H9 (cell line): ENCODE data around the gene TEX52. TPM values are rescaled to one million over a fixed set of nuclear protein-coding genes. Genes with fewer than 3 reads are reported as not detected.
"Not testable (repeated sequence)": the region's sequence is repeated elsewhere in the genome, so short reads cannot be mapped to it uniquely, and the experiment has no call there.

Experiments
- DNase-seq: peaks from one replicate; pipeline ENCODE4 v3.0.0-alpha.2; 2017
- H2AFZ ChIP-seq: one replicate; pipeline ENCODE4 v1.6.1; 2013; ENCODE audit warnings: mild to moderate bottlenecking, low read length, control low read depth, moderate library complexity
- H2AK5ac ChIP-seq: 2 replicates; pipeline ENCODE4 v1.6.1; 2013; ENCODE audit warnings: low read length, control low read depth, mixed read lengths; ENCODE audit not compliant: insufficient read length
- H2BK120ac ChIP-seq: one replicate; pipeline ENCODE4 v1.6.1; 2013; ENCODE audit warnings: low read depth, mild to moderate bottlenecking, low read length, control low read depth, inconsistent platforms; ENCODE audit not compliant: poor library complexity, severe bottlenecking
- H2BK12ac ChIP-seq: 2 replicates; pipeline ENCODE4 v1.6.1; 2013; ENCODE audit warnings: low read length, control low read depth, mixed read lengths, low read depth; ENCODE audit not compliant: insufficient read length
- H2BK15ac ChIP-seq: 2 replicates; pipeline ENCODE4 v1.6.1; 2013; ENCODE audit warnings: low read depth, low read length, control low read depth
- H2BK20ac ChIP-seq: one replicate; pipeline ENCODE4 v1.6.1; 2013; ENCODE audit warnings: low read depth, mild to moderate bottlenecking, low read length, control low read depth, inconsistent platforms; ENCODE audit not compliant: poor library complexity, severe bottlenecking
- H2BK5ac ChIP-seq: 2 replicates; pipeline ENCODE4 v1.6.1; 2013; ENCODE audit warnings: low read length, control low read depth, mixed read lengths; ENCODE audit not compliant: insufficient read length
- H3K14ac ChIP-seq: 2 replicates; pipeline ENCODE4 v1.6.1; 2013; ENCODE audit warnings: low read length, control low read depth; ENCODE audit not compliant: insufficient read depth
- H3K18ac ChIP-seq: 2 replicates; pipeline ENCODE4 v1.6.1; 2013; ENCODE audit warnings: low read depth, mild to moderate bottlenecking, mixed read lengths, low read length, control low read depth; ENCODE audit not compliant: insufficient read length
- H3K23ac ChIP-seq: 2 replicates; pipeline ENCODE4 v1.6.1; 2013; ENCODE audit warnings: low read length, control low read depth, mixed read lengths, low read depth; ENCODE audit not compliant: insufficient read length
- H3K23me2 ChIP-seq: 2 replicates; pipeline ENCODE4 v1.6.1; 2013; ENCODE audit warnings: low read depth, mild to moderate bottlenecking, mixed read lengths, low read length, control low read depth; ENCODE audit not compliant: insufficient read length, poor library complexity, severe bottlenecking
- H3K27ac ChIP-seq: 2 replicates; pipeline ENCODE4 v1.5.1; 2013; ENCODE audit warnings: low read length, control low read depth, mixed read lengths, low read depth; ENCODE audit not compliant: insufficient read length
- H3K27me3 ChIP-seq: 2 replicates; pipeline ENCODE4 v1.6.1; 2013; ENCODE audit warnings: low read length, control low read depth, inconsistent platforms; ENCODE audit not compliant: insufficient read depth
- H3K4ac ChIP-seq: 2 replicates; pipeline ENCODE4 v1.6.1; 2013; ENCODE audit warnings: low read depth, mild to moderate bottlenecking, control low read depth, inconsistent platforms, low read length, moderate library complexity
- H3K4me1 ChIP-seq: 2 replicates; pipeline ENCODE4 v1.6.1; 2013; ENCODE audit warnings: low read length, control low read depth, inconsistent platforms; ENCODE audit not compliant: insufficient read depth
- H3K4me2 ChIP-seq: 2 replicates; pipeline ENCODE4 v1.6.1; 2013; ENCODE audit warnings: low read length, control low read depth, mixed read lengths; ENCODE audit not compliant: insufficient read length, insufficient read depth
- H3K56ac ChIP-seq: 2 replicates; pipeline ENCODE4 v1.6.1; 2013; ENCODE audit warnings: low read depth, mild to moderate bottlenecking, mixed read lengths, low read length, control low read depth; ENCODE audit not compliant: insufficient read length
- H3K79me1 ChIP-seq: 2 replicates; pipeline ENCODE4 v1.6.1; 2013; ENCODE audit warnings: low read depth, mild to moderate bottlenecking, moderate library complexity, low read length, control low read depth, inconsistent platforms; ENCODE audit not compliant: insufficient read depth, poor library complexity, severe bottlenecking
- H3K79me2 ChIP-seq: 2 replicates; pipeline ENCODE4 v1.6.1; 2013; ENCODE audit warnings: low read length, control low read depth, inconsistent platforms; ENCODE audit not compliant: insufficient read depth
- H3K9ac ChIP-seq: 2 replicates; pipeline ENCODE4 v1.6.1; 2013; ENCODE audit warnings: low read length, control low read depth, mixed read lengths; ENCODE audit not compliant: insufficient read length; ENCODE audit errors: extremely low read depth
- H3K9me3 ChIP-seq: one replicate; pipeline ENCODE4 v1.6.1; 2013; ENCODE audit warnings: low read depth, low read length, inconsistent platforms; ENCODE audit not compliant: control insufficient read depth
- H3T11ph ChIP-seq: one replicate; pipeline ENCODE4 v1.6.1; 2013; ENCODE audit warnings: mild to moderate bottlenecking, low read length, control low read depth, inconsistent platforms
- H4K20me1 ChIP-seq: one replicate; pipeline ENCODE4 v1.6.1; 2013; ENCODE audit not compliant: control insufficient read depth, insufficient read length, insufficient read depth
- H4K5ac ChIP-seq: 2 replicates; pipeline ENCODE4 v1.6.1; 2013; ENCODE audit warnings: low read depth, mild to moderate bottlenecking, mixed read lengths, low read length, control low read depth; ENCODE audit not compliant: insufficient read length
- H4K8ac ChIP-seq: replicated peaks from 2 replicates; pipeline ENCODE4 v1.6.1; 2013; ENCODE audit warnings: low read length, control low read depth, mixed read lengths, low read depth; ENCODE audit not compliant: insufficient read length
- H4K91ac ChIP-seq: 2 replicates; pipeline ENCODE4 v1.6.1; 2013; ENCODE audit warnings: low read depth, mild to moderate bottlenecking, moderate library complexity, mixed read lengths, low read length, control low read depth; ENCODE audit not compliant: insufficient read length
- H3K27ac Mint-ChIP-seq, 3 experiments: 2 replicates in 2 of 3; 3 replicates in 1 of 3; pipeline ENCODE4 v1.8.0; 2020 to 2021; ENCODE audit warnings: mixed read lengths in 3 of 3, mild to moderate bottlenecking in 1 of 3, moderate library complexity in 1 of 3
- H3K27me3 Mint-ChIP-seq: 2 replicates; pipeline ENCODE4 v1.8.0; 2021; ENCODE audit warnings: low read depth, mild to moderate bottlenecking, moderate library complexity, mixed read lengths
- H3K36me3 Mint-ChIP-seq, 3 experiments: 2 replicates in 2 of 3; 3 replicates in 1 of 3; pipeline ENCODE4 v1.8.0; 2020 to 2021; ENCODE audit warnings: low read depth in 3 of 3, mixed read lengths in 3 of 3; ENCODE audit not compliant: insufficient read depth in 1 of 3
- H3K4me1 Mint-ChIP-seq, 2 experiments: 2 replicates each; pipeline ENCODE4 v1.8.0; 2020; ENCODE audit warnings: mixed read lengths in 2 of 2
- H3K4me3 Mint-ChIP-seq, 2 experiments: 2 replicates in 1 of 2; 3 replicates in 1 of 2; pipeline ENCODE4 v1.8.0; 2020 to 2021; ENCODE audit warnings: mild to moderate bottlenecking in 2 of 2, mixed read lengths in 2 of 2, moderate library complexity in 1 of 2
- H3K9me3 Mint-ChIP-seq, 2 experiments: 2 replicates in 1 of 2; 3 replicates in 1 of 2; pipeline ENCODE4 v1.8.0; 2020; ENCODE audit warnings: mild to moderate bottlenecking in 2 of 2, mixed read lengths in 2 of 2, moderate library complexity in 1 of 2
- CTCF ChIP-seq: fragments of 200-600 bp; sonication (generic); conservative IDR thresholded peaks from 3 replicates; pipeline ENCODE4 v1.8.0; 2021; ENCODE audit warnings: antibody characterized with exemption, mild to moderate bottlenecking
- WGBS: extraction: QIAGEN DNeasy Blood & Tissue Kit; methylation state at CpG from one replicate; pipeline ENCODE4 v1.1.7; 2013; ENCODE audit warnings: missing lambda C conversion rate, low lambda C conversion rate, mixed read lengths; ENCODE audit not compliant: insufficient read length; ENCODE audit errors: extremely low coverage; 5-methylcytosine and 5-hydroxymethylcytosine counted together
- total RNA-seq: library from RNA; stranded (reverse); gene quantifications from 2 replicates; pipeline ENCODE4 v1.2.1, GENCODE V29; 2021

TEX52 gene
- total RNA-seq, 1 experiment from 2014 or later = 0.20 TPM

DNA sequence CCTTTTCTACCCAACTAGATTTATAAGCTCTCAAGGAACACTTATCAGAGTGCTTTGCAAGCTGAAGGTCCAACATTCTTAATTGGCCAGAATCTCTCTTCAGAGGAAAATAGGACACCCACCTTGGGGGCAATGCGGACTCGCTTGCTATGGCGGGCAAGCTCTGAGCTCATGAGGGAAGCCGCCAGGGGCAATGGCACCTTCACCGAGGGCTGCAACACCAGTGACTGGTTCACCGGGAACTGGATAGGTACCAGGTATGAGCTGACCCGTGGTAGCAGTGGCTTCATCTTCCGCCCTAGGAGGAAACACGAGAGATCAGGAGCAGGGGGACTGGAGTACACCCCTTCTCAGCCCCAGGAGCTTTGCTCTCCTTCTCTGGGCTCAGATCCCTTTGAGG lies 7.4 kb upstream of the TEX52 start:
- H3K9ac ChIP-seq = no peak overlapping the region
- H3K9me3 Mint-ChIP-seq = no peaks in the 10 kb centered on the region
- no CpG with 5 or more reads among the region's 9 CpGs for WGBS

GRCh38 chr12:2863402-2863801 lies 6.6 kb upstream of the TEX52 start:
- H3K4me3 Mint-ChIP-seq, H4K5ac ChIP-seq, H3T11ph ChIP-seq, H2BK12ac ChIP-seq, H3K23me2 ChIP-seq, H2BK20ac ChIP-seq, H3K27ac ChIP-seq, H2BK5ac ChIP-seq, H3K27me3 ChIP-seq, H2AK5ac ChIP-seq, H3K4me1 Mint-ChIP-seq, H3K23ac ChIP-seq, H4K91ac ChIP-seq, H3K27ac Mint-ChIP-seq, DNase-seq, H3K79me1 ChIP-seq, H2AFZ ChIP-seq, H4K20me1 ChIP-seq, H3K18ac ChIP-seq, H3K79me2 ChIP-seq, H4K8ac ChIP-seq, H3K9ac ChIP-seq, H3K4ac ChIP-seq, H3K4me2 ChIP-seq, H3K9me3 Mint-ChIP-seq, H2BK15ac ChIP-seq, H3K27me3 Mint-ChIP-seq, H2BK120ac ChIP-seq, H3K14ac ChIP-seq, H3K9me3 ChIP-seq, H3K56ac ChIP-seq, H3K4me1 ChIP-seq: not testable (repeated sequence)
- H3K36me3 Mint-ChIP-seq = peaks cover 64 to 88% (median 88%) of the 10 kb centered on the region in 3 experiments
- WGBS = no CpG with 5 or more reads among the region's 7 CpGs

More for the DNA sequence above, 7.4 kb upstream of the TEX52 start:
- Histone ChIP-seq H2BK120ac (no peak overlapping the region), H3K4ac (no peak overlapping the region), H3K56ac (no peak overlapping the region), H3K4me1 (no peaks in the 10 kb centered on the region), H4K91ac (no peak overlapping the region), H3T11ph (no peak overlapping the region), H4K8ac (no peak overlapping the region), H2BK15ac (no peak overlapping the region), H3K4me2 (no peak overlapping the region), H2AFZ (no peak overlapping the region), H3K79me2 (no peaks in the 10 kb centered on the region), H2BK5ac (no peak overlapping the region), H3K79me1 (no peaks in the 10 kb centered on the region), H3K14ac (no peak overlapping the region), H4K20me1 (no peaks in the 10 kb centered on the region), H3K27ac (no peak overlapping the region), H3K9me3 (no peaks in the 10 kb centered on the region), H3K23me2 (no peaks in the 10 kb centered on the region), H3K18ac (no peak overlapping the region), H3K27me3 (no peaks in the 10 kb centered on the region), H3K23ac (no peak overlapping the region), H4K5ac (no peak overlapping the region), H2BK12ac (no peak overlapping the region), H2BK20ac (no peak overlapping the region), H2AK5ac (no peak overlapping the region)
- no peak for TF ChIP-seq CTCF
- Mint-ChIP-seq H3K27me3 (no peaks in the 10 kb centered on the region), H3K4me1 (no peaks in the 10 kb centered on the region), H3K36me3 (peaks cover 62 to 88% (median 88%) of the 10 kb centered on the region in 3 experiments; a peak in 6 of 7 replicates), H3K27ac (no peak overlapping the region), H3K4me3 (no peak overlapping the region; a peak in 1 of 5 replicates)
- no peak for DNase-seq
